Hepatocyte (in vitro differentiated cells): ENCODE measurements around the gene LGI4. TPM values are rescaled to one million over a fixed set of nuclear protein-coding genes. Genes with fewer than 3 reads are reported as not detected.

Source experiments
- DNase-seq: peaks from one replicate; pipeline ENCODE4 v3.0.0-alpha.2; 2016; ENCODE audit warnings: low spot score
- H2AFZ ChIP-seq: fragments of 200-600 bp; sonication (generic); 2 replicates; pipeline ENCODE4 v1.6.0; 2016; ENCODE audit warnings: antibody characterized with exemption, mild to moderate bottlenecking
- H3K27ac ChIP-seq: fragments of 200-600 bp; sonication (generic); 2 replicates; pipeline ENCODE4 v1.5.1; 2016; ENCODE audit warnings: mild to moderate bottlenecking
- H3K27me3 ChIP-seq: fragments of 200-600 bp; sonication (generic); 2 replicates; pipeline ENCODE4 v1.6.1; 2016
- H3K36me3 ChIP-seq: fragments of 200-600 bp; sonication (generic); replicated peaks from 2 replicates; pipeline ENCODE4 v1.5.1; 2016; ENCODE audit warnings: low read depth; ENCODE audit not compliant: insufficient read depth
- H3K4me1 ChIP-seq: fragments of 200-600 bp; sonication (generic); 2 replicates; pipeline ENCODE4 v1.5.1; 2016; ENCODE audit warnings: mild to moderate bottlenecking, moderate library complexity; ENCODE audit not compliant: insufficient read depth
- H3K4me2 ChIP-seq: fragments of 200-600 bp; sonication (generic); 2 replicates; pipeline ENCODE4 v1.6.0; 2016
- H3K4me3 ChIP-seq: fragments of 200-600 bp; sonication (generic); 2 replicates; pipeline ENCODE4 v1.5.1; 2016; ENCODE audit warnings: mild to moderate bottlenecking
- H3K79me2 ChIP-seq: fragments of 200-600 bp; sonication (generic); 2 replicates; pipeline ENCODE4 v1.6.0; 2017; ENCODE audit warnings: mild to moderate bottlenecking
- H3K9me2 ChIP-seq: fragments of 200-600 bp; sonication (generic); replicated peaks from 2 replicates; pipeline ENCODE4 v1.6.0; 2017; ENCODE audit warnings: mild to moderate bottlenecking; ENCODE audit not compliant: insufficient read depth
- H3K9me3 ChIP-seq: fragments of 200-600 bp; sonication (generic); 2 replicates; pipeline ENCODE4 v1.5.1; 2016; ENCODE audit warnings: low read depth, mild to moderate bottlenecking
- H4K20me1 ChIP-seq: fragments of 200-600 bp; sonication (generic); 2 replicates; pipeline ENCODE4 v1.6.0; 2016; ENCODE audit warnings: mild to moderate bottlenecking; ENCODE audit not compliant: insufficient read depth, poor library complexity, severe bottlenecking
- CTCF ChIP-seq: fragments of 200-600 bp; sonication (generic); IDR thresholded peaks from 2 replicates; pipeline ENCODE4 v1.5.1; 2016; ENCODE audit warnings: antibody characterized with exemption, mild to moderate bottlenecking; ENCODE audit not compliant: poor library complexity
- EZH2 ChIP-seq: fragments of 200-600 bp; sonication (generic); IDR thresholded peaks from 2 replicates; pipeline ENCODE4 v1.6.1; 2016; ENCODE audit warnings: antibody characterized with exemption, mild to moderate bottlenecking, borderline replicate concordance
- EZH2phosphoT487 ChIP-seq: fragments of 200-600 bp; sonication (generic); IDR thresholded peaks from one replicate; pipeline ENCODE4 v1.6.1; 2018; ENCODE audit warnings: antibody characterized with exemption, mild to moderate bottlenecking, low read depth, moderate library complexity; ENCODE audit not compliant: unreplicated experiment, severe bottlenecking
- WGBS: methylation state at CpG from one replicate; pipeline ENCODE4 v1.1.6; 2016; ENCODE audit warnings: low lambda C conversion rate; ENCODE audit errors: missing lambda C conversion rate; 5-methylcytosine and 5-hydroxymethylcytosine counted together
- polyA plus RNA-seq: library from polyadenylated mRNA; unstranded; fragments of >200 nt; fragmentation: Nextera tagmentation; extraction: Ambion mirVana; gene quantifications from 2 replicates; pipeline ENCODE4 v1.2.1, GENCODE V29; 2016
- total RNA-seq: library from RNA; depleted of rRNA; stranded (reverse); fragments of >200 nt; gene quantifications from 2 replicates; pipeline ENCODE4 v1.2.3, GENCODE V29; 2014

The LGI4 gene
- total and polyA plus RNA-seq, 2 experiments from 2014 or later: 5.2 to 6.3 TPM

GRCh38 chr19:35095667-35096368 lies 39.0 kb downstream of the LGI4 start:
- H3K27me3 ChIP-seq: no peaks in the 10 kb centered on the region
- no peaks in the 10 kb centered on the region for H3K36me3 ChIP-seq
- H3K4me1 ChIP-seq: peaks cover 4% of the 10 kb centered on the region
- no peak overlapping the region for H2AFZ ChIP-seq
- WGBS: 77% methylated on average over 8 of the region's 8 CpGs
- H4K20me1 ChIP-seq: no peaks in the 10 kb centered on the region
- no peaks in the 10 kb centered on the region for H3K9me3 ChIP-seq
- no peaks in the 10 kb centered on the region for H3K9me2 ChIP-seq
- TF ChIP-seq EZH2phosphoT487: no peak
- no peak for TF ChIP-seq EZH2
- no peak for TF ChIP-seq CTCF
- no peak for DNase-seq
- no peak overlapping the region for H3K27ac ChIP-seq
- no peak overlapping the region for H3K4me2 ChIP-seq
- H3K4me3 ChIP-seq: no peak overlapping the region
- H3K79me2 ChIP-seq: no peaks in the 10 kb centered on the region

- no peak for DNase-seq
- H3K4me3 ChIP-seq: no peak overlapping the region
- H3K79me2 ChIP-seq: no peaks in the 10 kb centered on the region
- H3K4me2 ChIP-seq: no peak overlapping the region
- H3K36me3 ChIP-seq: no peaks in the 10 kb centered on the region
- H4K20me1 ChIP-seq: no peaks in the 10 kb centered on the region
- no peaks in the 10 kb centered on the region for H3K9me2 ChIP-seq
- H3K4me1 ChIP-seq: peaks cover 10% of the 10 kb centered on the region
- WGBS: 89% methylated on average over 4 of the region's 4 CpGs
- TF ChIP-seq EZH2 (no peak), CTCF (no peak), EZH2phosphoT487 (no peak)
- no peak overlapping the region for H2AFZ ChIP-seq
- no peak overlapping the region for H3K27ac ChIP-seq
- no peaks in the 10 kb centered on the region for H3K27me3 ChIP-seq
- no peaks in the 10 kb centered on the region for H3K9me3 ChIP-seq
Measured at GRCh38 chr19:35094656-35095055, 40.2 kb downstream of the LGI4 start.

- Histone ChIP-seq H3K79me2 (no peaks in the 10 kb centered on the region), H2AFZ (no peak overlapping the region), H4K20me1 (no peaks in the 10 kb centered on the region), H3K27me3 (no peaks in the 10 kb centered on the region), H3K4me2 (no peak overlapping the region), H3K9me3 (no peaks in the 10 kb centered on the region), H3K36me3 (no peaks in the 10 kb centered on the region), H3K9me2 (no peaks in the 10 kb centered on the region), H3K4me3 (no peak overlapping the region), H3K27ac (no peak overlapping the region), H3K4me1 (peaks cover 10% of the 10 kb centered on the region)
- DNase-seq: no peak
- TF ChIP-seq EZH2phosphoT487: no peak
- TF ChIP-seq CTCF: no peak
- no peak for TF ChIP-seq EZH2
- 98% methylated on average over 11 of the region's 11 CpGs for WGBS
Measured at GRCh38 chr19:35093941-35094647, 40.8 kb downstream of the LGI4 start.
